H1 (cell line): ENCODE results near the gene TFF1. TPM values are rescaled to one million over a fixed set of nuclear protein-coding genes. Genes with fewer than 3 reads are reported as not detected.

Experiments used
- CTCF ChIA-PET: fragments of 300-600 bp; sonication (Branson Sonifier 250); formaldehyde crosslinking; loops from one replicate; lab custom pipeline; 2021; ENCODE audit not compliant: partially characterized antibody; lab: Charles Lee
- POLR2A ChIA-PET: fragments of 300-600 bp; sonication (Branson Sonifier 250); formaldehyde crosslinking; loops from one replicate; lab custom pipeline; 2021; ENCODE audit warnings: inconsistent platforms; ENCODE audit not compliant: partially characterized antibody; lab: Charles Lee
- DNase-seq, 2 experiments: peaks; one replicate each; pipeline versions ENCODE4 v3.0.0 to v3.0.0-alpha.2; 2010 to 2022; ENCODE audit warnings: low spot score in 2 of 2, low read depth in 1 of 2, mixed read lengths in 1 of 2
- FAIRE-seq: peaks from 2 replicates; lab custom pipeline; 2011; peaks lifted over from hg19 to GRCh38; lab: Jason Lieb, UNC
- H2AFZ ChIP-seq: 2 replicates; pipeline ENCODE4 v1.8.1; 2012; ENCODE audit warnings: low read length, inconsistent platforms
- H2AK5ac ChIP-seq: 2 replicates; pipeline ENCODE4 v1.6.1; 2013; ENCODE audit warnings: low read depth, low read length
- H2BK120ac ChIP-seq: replicated peaks from 2 replicates; pipeline ENCODE3; 2013; ENCODE audit warnings: low read depth, low read length, inconsistent platforms
- H2BK12ac ChIP-seq: 2 replicates; pipeline ENCODE4 v1.6.1; 2013; ENCODE audit warnings: low read depth, low read length
- H2BK15ac ChIP-seq: 2 replicates; pipeline ENCODE4 v1.6.1; 2013; ENCODE audit warnings: low read length
- H2BK20ac ChIP-seq: 2 replicates; pipeline ENCODE4 v1.6.1; 2013; ENCODE audit warnings: low read length
- H2BK5ac ChIP-seq: 2 replicates; pipeline ENCODE4 v1.6.1; 2013; ENCODE audit warnings: low read depth, low read length
- H3K14ac ChIP-seq: 2 replicates; pipeline ENCODE4 v1.6.1; 2013; ENCODE audit warnings: inconsistent platforms; ENCODE audit not compliant: insufficient read length
- H3K18ac ChIP-seq: 2 replicates; pipeline ENCODE4 v1.6.1; 2013; ENCODE audit warnings: low read length; ENCODE audit errors: extremely low read depth
- H3K23ac ChIP-seq: 2 replicates; pipeline ENCODE4 v1.6.1; 2013; ENCODE audit warnings: inconsistent platforms; ENCODE audit not compliant: insufficient read length
- H3K23me2 ChIP-seq: 2 replicates; pipeline ENCODE4 v1.6.1; 2013; ENCODE audit warnings: low read depth, low read length
- H3K27ac ChIP-seq: 2 replicates; pipeline ENCODE4 v1.6.1; 2011; ENCODE audit warnings: low read depth, low read length, inconsistent platforms
- H3K27me3 ChIP-seq, 4 experiments: replicated peaks in 1 of 4; 1 replicate in 1 of 4; 2 replicates in 3 of 4; pipeline versions ENCODE4 v1.6.1 to v1.8.1; 2011 to 2013; ENCODE audit warnings: low read length in 3 of 4, mild to moderate bottlenecking in 3 of 4, inconsistent platforms in 2 of 4, mixed read lengths in 2 of 4, moderate library complexity in 1 of 4; ENCODE audit not compliant: control insufficient read depth in 3 of 4, insufficient read depth in 3 of 4; ENCODE audit errors: extremely low read depth in 1 of 4
- H3K36me3 ChIP-seq, 4 experiments: 2 replicates each; pipeline versions ENCODE4 v1.6.1 to v1.8.1; 2011 to 2013; ENCODE audit warnings: mild to moderate bottlenecking in 4 of 4, low read length in 3 of 4, moderate library complexity in 2 of 4, control low read depth in 1 of 4, inconsistent platforms in 1 of 4; ENCODE audit not compliant: insufficient read depth in 4 of 4, control insufficient read depth in 2 of 4
- H3K4ac ChIP-seq: replicated peaks from 2 replicates; pipeline ENCODE3; 2013; ENCODE audit warnings: low read length, low read depth, mixed read lengths, inconsistent platforms; ENCODE audit not compliant: insufficient read length
- H3K4me1 ChIP-seq, 4 experiments: replicated peaks in 1 of 4; 1 replicate in 1 of 4; 2 replicates in 3 of 4; pipeline versions ENCODE4 v1.6.1 to v1.8.1; 2011 to 2013; ENCODE audit warnings: low read length in 3 of 4, inconsistent platforms in 2 of 4, mixed read lengths in 1 of 4; ENCODE audit not compliant: insufficient read depth in 4 of 4, control insufficient read depth in 3 of 4
- H3K4me2 ChIP-seq, 2 experiments: 2 replicates each; pipeline versions ENCODE4 v1.6.1 to v1.8.1; 2011 to 2013; ENCODE audit warnings: low read depth in 2 of 2, low read length in 2 of 2, control low read depth in 1 of 2, inconsistent platforms in 1 of 2, mild to moderate bottlenecking in 1 of 2; ENCODE audit not compliant: insufficient read depth in 1 of 2
- H3K4me3 ChIP-seq, 4 experiments: fragments of 200-600, 300-600 bp in 1 of 4; sonication (generic), shearing (Covaris generic), sonication (Bioruptor Twin) in 1 of 4; 2 replicates each; pipeline versions ENCODE4 v1.5.1 to v1.8.1; 2011 to 2016; ENCODE audit warnings: low read length in 4 of 4, low read depth in 3 of 4, control low read depth in 2 of 4, inconsistent platforms in 2 of 4, mild to moderate bottlenecking in 2 of 4, mixed read lengths in 1 of 4, moderate library complexity in 1 of 4; ENCODE audit not compliant: insufficient read depth in 2 of 4; ENCODE audit errors: extremely low read depth in 1 of 4
- H3K56ac ChIP-seq: replicated peaks from 2 replicates; pipeline ENCODE3; 2013; ENCODE audit warnings: low read depth, mild to moderate bottlenecking, mixed read lengths, low read length, inconsistent platforms; ENCODE audit not compliant: insufficient read length
- H3K79me1 ChIP-seq: 2 replicates; pipeline ENCODE4 v1.6.1; 2013; ENCODE audit warnings: low read depth, low read length, control low read depth
- H3K79me2 ChIP-seq, 2 experiments: 2 replicates each; pipeline versions ENCODE4 v1.6.1 to v1.8.1; 2012 to 2013; ENCODE audit warnings: low read length in 2 of 2, mild to moderate bottlenecking in 2 of 2, inconsistent platforms in 1 of 2; ENCODE audit not compliant: insufficient read depth in 2 of 2, control insufficient read depth in 1 of 2
- H3K9ac ChIP-seq, 4 experiments: replicated peaks in 1 of 4; 1 replicate in 1 of 4; 2 replicates in 3 of 4; pipeline versions ENCODE4 v1.6.1 to v1.8.1; 2011 to 2013; ENCODE audit warnings: low read depth in 3 of 4, low read length in 3 of 4, control low read depth in 2 of 4, mild to moderate bottlenecking in 2 of 4, moderate library complexity in 2 of 4, inconsistent platforms in 1 of 4; ENCODE audit errors: extremely low read depth in 1 of 4
- H3K9me3 ChIP-seq, 2 experiments: 2 replicates each; pipeline versions ENCODE4 v1.6.1 to v1.8.1; 2012 to 2013; ENCODE audit warnings: mild to moderate bottlenecking in 2 of 2, moderate library complexity in 2 of 2, control low read depth in 1 of 2, inconsistent platforms in 1 of 2, low read depth in 1 of 2, low read length in 1 of 2, mixed read lengths in 1 of 2; ENCODE audit not compliant: insufficient read depth in 2 of 2
- H4K20me1 ChIP-seq, 2 experiments: replicated peaks in 1 of 2; 2 replicates each; pipeline versions ENCODE3 to v1.8.1; 2011 to 2013; ENCODE audit warnings: inconsistent platforms in 2 of 2, low read length in 2 of 2, mild to moderate bottlenecking in 1 of 2; ENCODE audit not compliant: insufficient read depth in 2 of 2, control insufficient read depth in 1 of 2
- H4K5ac ChIP-seq: 2 replicates; pipeline ENCODE4 v1.6.1; 2013; ENCODE audit warnings: low read length, low read depth, mixed read lengths, inconsistent platforms; ENCODE audit not compliant: insufficient read length
- H4K8ac ChIP-seq: 2 replicates; pipeline ENCODE4 v1.8.0; 2013; ENCODE audit warnings: mild to moderate bottlenecking, moderate library complexity, low read length, inconsistent platforms; ENCODE audit not compliant: insufficient read depth; ENCODE audit errors: extremely low read depth
- H4K91ac ChIP-seq: replicated peaks from 2 replicates; pipeline ENCODE3; 2013; ENCODE audit warnings: low read length, mixed read lengths, inconsistent platforms; ENCODE audit not compliant: insufficient read length
- BACH1 ChIP-seq: IDR thresholded peaks from 2 replicates; pipeline ENCODE4 v1.6.1; 2012; ENCODE audit warnings: low read length, improper control_type of control experiment
- EGR1 ChIP-seq: IDR thresholded peaks from 2 replicates; pipeline ENCODE4 v1.6.1; 2011; ENCODE audit warnings: low read depth, low read length, borderline replicate concordance
- HDAC6 ChIP-seq: IDR thresholded peaks from one replicate; pipeline ENCODE4 v1.7.1; 2012; ENCODE audit warnings: low read depth, mild to moderate bottlenecking, inconsistent platforms, low read length, moderate library complexity
- SIX5 ChIP-seq: IDR thresholded peaks from 2 replicates; pipeline ENCODE4 v1.6.1; 2011; ENCODE audit warnings: mild to moderate bottlenecking, low read depth, low read length
- TAF1 ChIP-seq: IDR thresholded peaks from 2 replicates; pipeline ENCODE4 v1.6.1; 2011; ENCODE audit warnings: mild to moderate bottlenecking, low read depth, low read length
- TCF12 ChIP-seq: IDR thresholded peaks from 2 replicates; pipeline ENCODE4 v1.6.1; 2011; ENCODE audit warnings: low read depth, mild to moderate bottlenecking, low read length
- USF2 ChIP-seq: IDR thresholded peaks from 2 replicates; pipeline ENCODE4 v1.6.1; 2011; ENCODE audit warnings: low read length, improper control_type of control experiment
- YY1 ChIP-seq: IDR thresholded peaks from 2 replicates; pipeline ENCODE4 v1.6.1; 2011; ENCODE audit warnings: low read depth, mild to moderate bottlenecking, low read length
- WGBS, 2 experiments: shearing (Covaris generic) in 1 of 2; methylation state at CpG; one replicate each; pipeline versions ENCODE4 v1.1.6 to v1.1.7; 2013 to 2015; ENCODE audit warnings: low lambda C conversion rate in 2 of 2, mixed read lengths in 2 of 2, inconsistent platforms in 1 of 2, low coverage in 1 of 2, missing lambda C conversion rate in 1 of 2; ENCODE audit not compliant: insufficient replicate concordance in 2 of 2, insufficient coverage in 1 of 2, insufficient read length in 1 of 2; ENCODE audit errors: extremely low coverage in 1 of 2, missing lambda C conversion rate in 1 of 2; 5-methylcytosine and 5-hydroxymethylcytosine counted together
- polyA plus RNA-seq, 7 experiments: library from polyadenylated mRNA; depleted of rRNA in 3 of 7; stranded (reverse) in 5 of 7; unstranded in 2 of 7; fragments of >200 nt in 5 of 7; fragments of 200-250 nt in 2 of 7; gene quantifications; 1 replicate in 5 of 7; 2 replicates in 1 of 7; 4 replicates in 1 of 7; pipeline versions ENCODE4 v1.2.1 to v1.2.3, GENCODE V29; 2011 to 2013; ENCODE audit warnings: missing spikeins in 2 of 7, mixed read lengths in 2 of 7
- total RNA-seq: library from RNA; stranded (reverse); fragmentation: NEBNext Ultra II Directional; extraction: Animal tissue kit (Norgen Biotek cat#: 25700); gene quantifications from 2 replicates; pipeline ENCODE4 v1.2.1, GENCODE V29; 2021

Gene TFF1
- total and polyA plus RNA-seq, 2 of the 8 experiments (the other 6 are each of a cell fraction or from before 2014, with no cell fraction given), result not detected

DNA sequence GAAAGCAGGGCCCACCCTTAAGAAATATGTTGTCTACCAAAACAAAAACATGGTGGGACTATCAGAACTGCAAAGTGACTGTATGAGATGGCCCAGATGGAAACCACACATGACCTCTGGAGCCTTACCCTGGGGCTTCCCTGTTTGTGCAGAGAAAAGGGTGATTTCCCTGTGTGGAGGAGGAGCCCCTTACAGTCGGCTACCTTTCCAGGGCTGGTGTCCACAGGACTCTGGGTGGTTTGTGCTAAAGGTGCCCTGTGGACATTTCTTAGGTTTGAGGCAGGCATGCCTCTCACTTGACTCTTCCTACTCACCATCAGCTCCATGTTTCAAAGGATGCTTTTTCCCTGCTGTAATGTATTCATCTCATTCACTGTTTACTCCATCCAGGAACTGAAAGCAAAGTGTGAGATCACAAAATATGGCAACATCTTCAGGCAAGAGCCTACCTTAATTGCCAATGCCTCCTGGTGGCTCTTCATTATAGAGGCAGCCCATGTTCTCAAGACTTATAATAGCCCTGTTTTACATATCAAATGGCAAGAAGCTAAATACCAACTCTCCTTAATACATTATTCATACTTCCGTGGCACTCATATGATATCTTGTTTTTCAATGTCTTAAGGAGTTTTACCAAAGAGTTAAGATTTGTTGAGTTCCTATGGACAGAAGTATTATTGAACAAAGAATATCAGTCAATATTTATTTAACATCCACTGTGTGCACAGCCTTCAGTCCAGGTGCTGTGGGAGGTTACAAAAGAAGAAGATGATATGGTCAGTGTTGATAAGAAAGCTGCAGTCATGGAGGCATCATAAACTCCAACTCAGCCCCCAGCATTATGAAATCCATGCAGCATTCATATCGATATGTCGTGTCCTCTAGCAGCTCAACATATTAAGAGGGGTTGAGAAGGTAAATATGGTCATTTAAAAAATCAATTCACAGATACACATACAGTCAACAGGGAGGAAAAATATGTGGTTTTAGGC is 35.7 kb downstream of the TFF1 start:
- H2BK15ac ChIP-seq, result no peak overlapping the region
- H2AFZ ChIP-seq, result 0 out of 2 replicates have a peak overlapping the region, but pooled peaks have one; percentile 2
- H3K36me3 ChIP-seq, result no peaks in the 10 kb centered on the region
- POLR2A ChIA-PET, result interaction anchor here (1.3 kb wide), 1 partner anchor 16 kb away, joined by 3 read pairs; the partner anchor contains the start of gene TFF3
- H3K18ac ChIP-seq, result no peak overlapping the region
- no peak overlapping the region for H3K4ac ChIP-seq
- H2BK12ac ChIP-seq, result no peak overlapping the region
- H3K9me3 ChIP-seq, result peaks cover 12 to 16% of the 10 kb centered on the region in 2 experiments
- H2BK20ac ChIP-seq, result no peak overlapping the region
- no peak overlapping the region for H2AK5ac ChIP-seq
- no peak overlapping the region for H4K8ac ChIP-seq
- H3K27ac ChIP-seq, result no peak overlapping the region
- H3K9ac ChIP-seq, result no peak overlapping the region
- no peak overlapping the region for H3K23ac ChIP-seq
- no peak overlapping the region for H3K4me2 ChIP-seq
- H3K79me2 ChIP-seq, result no peaks in the 10 kb centered on the region
- no peak overlapping the region for H3K56ac ChIP-seq
- no peak overlapping the region for H2BK120ac ChIP-seq
- no peaks in the 10 kb centered on the region for H4K20me1 ChIP-seq
- peaks cover 0 to 4% (median 0%) of the 10 kb centered on the region in 4 experiments; a peak in 1 of 7 replicates for H3K4me1 ChIP-seq
- no peaks in the 10 kb centered on the region for H3K79me1 ChIP-seq
- no peak overlapping the region for H3K4me3 ChIP-seq
- no peaks in the 10 kb centered on the region for H3K27me3 ChIP-seq
- no peak overlapping the region for H3K14ac ChIP-seq
- H4K5ac ChIP-seq, result no peak overlapping the region
- H3K23me2 ChIP-seq, result no peaks in the 10 kb centered on the region
- WGBS, 2 experiments, result 80% methylated on average over 4 of the region's 4 CpGs; no CpG with 5 or more reads in 1 of the 2 experiments
- FAIRE-seq (no peak), DNase-seq (peak in 1 of 2 experiments; percentile 24)
- H4K91ac ChIP-seq, result no peak overlapping the region
- CTCF ChIA-PET, result interaction anchor here (0.6 to 1.5 kb wide), 3 partner anchors 7 to 36 kb away, joined by 3 to 5 read pairs (median 3); no protein-coding TSS in a partner anchor
- H2BK5ac ChIP-seq, result no peak overlapping the region
- TF ChIP-seq EGR1, result no peak
- no peak for TF ChIP-seq SIX5
- no peak for TF ChIP-seq TAF1
- no peak for TF ChIP-seq YY1
- no peak for TF ChIP-seq HDAC6
- no peak for TF ChIP-seq BACH1
- no peak for TF ChIP-seq USF2
- TF ChIP-seq TCF12, result no peak
